ENCODE data around the gene PLEKHG2. TPM values are rescaled to one million over a fixed set of nuclear protein-coding genes. Genes with fewer than 3 reads are reported as not detected.

PLEKHG2 gene
- total RNA-seq, 1 experiment from 2014 or later = 62.3 TPM

DNA sequence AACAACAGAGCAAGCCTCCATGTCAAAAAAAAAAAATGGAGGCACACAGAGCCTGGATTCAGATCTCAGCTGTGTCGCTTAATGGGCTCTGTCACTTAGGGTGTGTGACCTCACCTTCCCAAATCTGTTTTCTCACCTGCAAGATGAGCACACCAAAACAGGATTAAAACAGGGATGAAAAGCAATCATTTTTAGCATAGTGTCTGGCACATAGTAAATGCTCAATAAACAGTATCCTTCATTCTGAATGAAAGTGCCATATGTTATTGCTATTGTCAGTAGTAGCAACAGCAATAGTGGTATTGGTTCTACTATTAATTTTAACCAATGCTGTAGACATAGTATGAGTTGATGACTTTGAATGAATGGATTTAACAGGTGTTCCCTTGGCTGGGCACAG is 46.9 kb upstream of the PLEKHG2 start (continued):
- TF ChIP-seq, protein P1, sequence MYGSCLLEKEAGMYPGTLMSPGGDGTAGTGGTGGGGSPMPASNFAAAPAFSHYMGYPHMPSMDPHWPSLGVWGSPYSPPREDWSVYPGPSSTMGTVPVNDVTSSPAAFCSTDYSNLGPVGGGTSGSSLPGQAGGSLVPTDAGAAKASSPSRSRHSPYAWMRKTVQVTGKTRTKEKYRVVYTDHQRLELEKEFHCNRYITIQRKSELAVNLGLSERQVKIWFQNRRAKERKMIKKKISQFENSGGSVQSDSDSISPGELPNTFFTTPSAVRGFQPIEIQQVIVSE (CRISPR knock-in tag; IDR thresholded peaks at IDR 0.05; ENCODE audit: borderline replicate concordance) = no peak
- TF ChIP-seq AFF4 (CRISPR knock-in tag; IDR thresholded peaks at IDR 0.05; ENCODE audit: borderline replicate concordance) (no peak), NFE2L1 (CRISPR knock-in tag; IDR thresholded peaks at IDR 0.05) (no peak), NR3C1 (CRISPR knock-in tag; conservative IDR thresholded peaks at IDR 0.05; ENCODE audit: low read depth) (no peak), ETV6 (CRISPR knock-in tag; IDR thresholded peaks at IDR 0.05) (no peak), STAT6 (CRISPR knock-in tag; conservative IDR thresholded peaks at IDR 0.05; ENCODE audit: low read depth) (no peak)

DNA sequence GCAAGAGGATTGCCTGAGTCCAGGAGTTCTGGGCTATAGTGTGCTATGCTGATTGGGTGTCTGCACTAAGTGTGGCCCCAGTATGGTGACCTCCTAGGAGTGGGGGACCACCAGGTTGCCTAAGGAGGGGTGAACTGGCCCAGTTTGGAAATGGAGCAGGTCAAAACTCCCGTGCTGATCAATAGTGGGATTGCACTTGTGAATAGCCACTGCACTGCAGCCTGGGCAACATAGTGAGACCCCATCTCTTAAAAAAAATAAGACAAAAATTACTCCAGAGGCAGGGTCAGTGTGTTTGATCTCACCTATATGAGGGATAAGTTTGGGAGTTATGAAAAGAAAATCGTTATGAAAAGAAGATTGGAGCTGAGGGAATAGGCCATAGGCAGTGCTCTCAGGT is 43.3 kb upstream of the PLEKHG2 start:
- no peak for DNase-seq (ENCODE audit: low spot score)
- H3K9me3 Mint-ChIP-seq = no peaks in the 10 kb centered on the region
- H3K4me3 Mint-ChIP-seq = no peak overlapping the region
- no peak for ATAC-seq
- POLR2A ChIA-PET = no interaction called here
- H3K27ac Mint-ChIP-seq = no peak overlapping the region
- peaks cover 50% of the 10 kb centered on the region for H3K36me3 Mint-ChIP-seq
- no peaks in the 10 kb centered on the region for H3K27me3 Mint-ChIP-seq (ENCODE audit: low read depth)
- no peak for TF ChIP-seq GRHL2 (CRISPR knock-in tag; IDR thresholded peaks at IDR 0.05; ENCODE audit: insufficient replicate concordance, severe bottlenecking)
- TF ChIP-seq ZNF121 (CRISPR knock-in tag; IDR thresholded peaks at IDR 0.05) = peak; percentile 78; the same call in 1 of the 2 replicates
- TF ChIP-seq, protein P2, sequence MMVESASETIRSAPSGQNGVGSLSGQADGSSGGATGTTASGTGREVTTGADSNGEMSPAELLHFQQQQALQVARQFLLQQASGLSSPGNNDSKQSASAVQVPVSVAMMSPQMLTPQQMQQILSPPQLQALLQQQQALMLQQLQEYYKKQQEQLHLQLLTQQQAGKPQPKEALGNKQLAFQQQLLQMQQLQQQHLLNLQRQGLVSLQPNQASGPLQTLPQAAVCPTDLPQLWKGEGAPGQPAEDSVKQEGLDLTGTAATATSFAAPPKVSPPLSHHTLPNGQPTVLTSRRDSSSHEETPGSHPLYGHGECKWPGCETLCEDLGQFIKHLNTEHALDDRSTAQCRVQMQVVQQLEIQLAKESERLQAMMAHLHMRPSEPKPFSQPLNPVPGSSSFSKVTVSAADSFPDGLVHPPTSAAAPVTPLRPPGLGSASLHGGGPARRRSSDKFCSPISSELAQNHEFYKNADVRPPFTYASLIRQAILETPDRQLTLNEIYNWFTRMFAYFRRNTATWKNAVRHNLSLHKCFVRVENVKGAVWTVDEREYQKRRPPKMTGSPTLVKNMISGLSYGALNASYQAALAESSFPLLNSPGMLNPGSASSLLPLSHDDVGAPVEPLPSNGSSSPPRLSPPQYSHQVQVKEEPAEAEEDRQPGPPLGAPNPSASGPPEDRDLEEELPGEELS (CRISPR knock-in tag; IDR thresholded peaks at IDR 0.05) = no peak
- TF ChIP-seq ATF1 (CRISPR knock-in tag; IDR thresholded peaks at IDR 0.05) = no peak
- CTCF ChIA-PET = interaction anchor here (1.7 kb wide), 1 partner anchor 27 kb away, joined by 4 read pairs; the partner anchor contains the start of gene SAMD4B
- no peaks in the 10 kb centered on the region for H3K4me1 Mint-ChIP-seq

DNA sequence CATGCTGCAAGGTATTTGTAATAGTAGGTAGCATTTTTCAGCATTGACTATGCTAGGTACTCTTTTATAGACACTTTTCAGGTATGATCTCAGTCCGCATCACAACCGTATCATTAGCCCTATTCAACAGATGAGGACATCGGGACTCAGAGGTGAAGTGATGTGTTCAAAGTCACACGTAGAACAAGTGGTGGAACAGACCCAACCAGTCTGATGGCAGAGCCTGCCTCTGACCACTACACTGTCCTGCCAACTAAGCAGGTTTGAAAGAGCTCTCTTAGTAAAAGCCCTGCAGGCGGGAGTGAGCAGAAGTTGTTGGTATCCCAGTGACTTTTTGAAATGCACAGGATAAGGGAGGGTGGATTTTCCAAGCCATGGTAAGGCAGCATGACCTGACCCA is 41.7 kb upstream of the PLEKHG2 start:
- no peak for ATAC-seq
- DNase-seq (ENCODE audit: low spot score) = no peak
- no peak overlapping the region for H3K4me3 Mint-ChIP-seq
- TF ChIP-seq ZSCAN18 (CRISPR knock-in tag; IDR thresholded peaks at IDR 0.05) (no peak), ZBTB21 (CRISPR knock-in tag; IDR thresholded peaks at IDR 0.05; ENCODE audit: borderline replicate concordance) (no peak), ZNF671 (CRISPR knock-in tag; IDR thresholded peaks at IDR 0.05) (no peak), RORB (CRISPR knock-in tag; IDR thresholded peaks at IDR 0.05) (no peak)
- H3K27ac Mint-ChIP-seq = no peak overlapping the region
- no peaks in the 10 kb centered on the region for H3K9me3 Mint-ChIP-seq
- ChIA-PET CTCF (interaction anchor here (1.7 kb wide), 1 partner anchor 29 kb away, joined by 4 read pairs; the partner anchor contains the start of gene SAMD4B), POLR2A (no interaction called here)
- H3K27me3 Mint-ChIP-seq (ENCODE audit: low read depth) = no peaks in the 10 kb centered on the region
- peaks cover 54% of the 10 kb centered on the region for H3K36me3 Mint-ChIP-seq
- no peaks in the 10 kb centered on the region for H3K4me1 Mint-ChIP-seq

All from WTC11 (cell line).